Testis (tissue), 3 donors: Measurements from ENCODE around the gene CHRNB4. TPM values are rescaled to one million over a fixed set of nuclear protein-coding genes. Genes with fewer than 3 reads are reported as not detected.

Experiments
- DNase-seq: peaks from one replicate; pipeline ENCODE4 v3.0.0-alpha.2; 2019
- H3K27ac ChIP-seq, 2 donors: fragments of 200-600 bp; sonication (generic); one replicate each; pipeline ENCODE4 v1.5.1; 2019
- H3K27me3 ChIP-seq: fragments of 200-600 bp; sonication (generic); one replicate; pipeline ENCODE4 v1.5.1; 2019
- H3K36me3 ChIP-seq: fragments of 200-600 bp; sonication (generic); one replicate; pipeline ENCODE4 v1.5.1; 2017; ENCODE audit warnings: low read depth; ENCODE audit errors: missing control alignments
- H3K4me1 ChIP-seq: fragments of 200-600 bp; sonication (generic); one replicate; pipeline ENCODE4 v1.5.1; 2019
- H3K4me3 ChIP-seq, 2 donors: fragments of 200-600 bp; sonication (generic); one replicate each; pipeline ENCODE4 v1.5.1; 2017 to 2019
- H3K9me3 ChIP-seq: fragments of 200-600 bp; sonication (generic); one replicate; pipeline ENCODE4 v1.5.1; 2017
- CTCF ChIP-seq, 3 experiments: fragments of 450-650 bp in 2 of 3; fragments of 200-600 bp in 1 of 3; sonication (generic) in 1 of 3; IDR thresholded peaks; one replicate each; pipeline ENCODE4 v1.5.1; 2016 to 2019; ENCODE audit warnings: antibody characterized with exemption in 3 of 3, mild to moderate bottlenecking in 2 of 3, moderate library complexity in 1 of 3
- POLR2A ChIP-seq: fragments of 450-650 bp; IDR thresholded peaks from one replicate; pipeline ENCODE4 v1.6.1; 2017; ENCODE audit warnings: antibody characterized with exemption, mild to moderate bottlenecking, moderate library complexity
- WGBS, 2 donors: methylation state at CpG; one replicate each; pipeline ENCODE4 v1.1.5; 2018; 5-methylcytosine and 5-hydroxymethylcytosine counted together
- intact Hi-C: fragments of 100-400 bp; cut with DNase I; formaldehyde crosslinking; loops from one replicate; pipeline ENCODE4 v1.15.1; 2023; ENCODE audit warnings: low total_unique reads
- polyA plus RNA-seq: library from polyadenylated mRNA; stranded (reverse); fragments of 350-450 nt; fragmentation: Illumina TruSeq; extraction: RNeasy Lipid Tissue Mini Kit (QIAGEN cat#74804); gene quantifications from one replicate; pipeline ENCODE4 v1.2.3, GENCODE V29; 2014; ENCODE audit warnings: low read depth, low replicate concordance; ENCODE audit not compliant: insufficient read depth
- total RNA-seq, 2 donors: library from RNA; depleted of rRNA; stranded (reverse); fragments of >200 nt; gene quantifications; one replicate each; pipeline ENCODE4 v1.2.3, GENCODE V29; 2016

CHRNB4 gene
- total and polyA plus RNA-seq, 3 donors from 2014 or later, result 7.4 to 13.1 (median 8.0) TPM

- H3K27ac ChIP-seq, result no peak overlapping the region
- DNase-seq, result no peak
- no peaks in the 10 kb centered on the region for H3K27me3 ChIP-seq
- no peak for TF ChIP-seq CTCF (IDR thresholded peaks at IDR 0.05)
- TF ChIP-seq POLR2A, result no peak
- intact Hi-C loops, result no loop called here
- no peaks in the 10 kb centered on the region for H3K9me3 ChIP-seq
- H3K4me3 ChIP-seq, result no peak overlapping the region
- peaks cover 4% of the 10 kb centered on the region for H3K4me1 ChIP-seq
- no peaks in the 10 kb centered on the region for H3K36me3 ChIP-seq
- 72 to 80% methylated on average over 7 to 8 of the region's 8 CpGs for WGBS, 2 donors
Observed at GRCh38 chr15:78618064-78618463, 22.9 kb downstream of the CHRNB4 start.

- Histone ChIP-seq H3K27me3 (no peaks in the 10 kb centered on the region), H3K27ac (no peak overlapping the region), H3K36me3 (no peaks in the 10 kb centered on the region), H3K4me1 (peaks cover 4% of the 10 kb centered on the region), H3K9me3 (no peaks in the 10 kb centered on the region), H3K4me3 (no peak overlapping the region)
- no peak for TF ChIP-seq CTCF (IDR thresholded peaks at IDR 0.05)
- TF ChIP-seq POLR2A, result no peak
- no peak for DNase-seq
- intact Hi-C loops, result no loop called here
- 73 to 80% methylated on average over 1 to 5 of the region's 5 CpGs for WGBS, 2 donors
Observed at GRCh38 chr15:78617516-78617915, 23.5 kb downstream of the CHRNB4 start.

GRCh38 chr15:78617076-78617475 is 23.9 kb downstream of the CHRNB4 start:
- intact Hi-C loops, result no loop called here
- H3K4me1 ChIP-seq, result peaks cover 4% of the 10 kb centered on the region
- H3K27ac ChIP-seq, result no peak overlapping the region
- H3K27me3 ChIP-seq, result no peaks in the 10 kb centered on the region
- no peaks in the 10 kb centered on the region for H3K36me3 ChIP-seq
- no peak for TF ChIP-seq CTCF (IDR thresholded peaks at IDR 0.05)
- 64 to 85% methylated on average over 7 of the region's 7 CpGs for WGBS, 2 donors
- no peak overlapping the region for H3K4me3 ChIP-seq
- no peak for DNase-seq
- no peaks in the 10 kb centered on the region for H3K9me3 ChIP-seq

- WGBS, 2 donors, result 88 to 89% methylated on average over 2 of the region's 2 CpGs
- H3K27ac ChIP-seq, result no peak overlapping the region
- H3K9me3 ChIP-seq, result no peaks in the 10 kb centered on the region
- H3K4me1 ChIP-seq, result peaks cover 4% of the 10 kb centered on the region
- no peak overlapping the region for H3K4me3 ChIP-seq
- DNase-seq, result no peak
- no peaks in the 10 kb centered on the region for H3K27me3 ChIP-seq
- no peaks in the 10 kb centered on the region for H3K36me3 ChIP-seq
- intact Hi-C loops, result no loop called here
- TF ChIP-seq POLR2A (no peak), CTCF (IDR thresholded peaks at IDR 0.05) (no peak)
Observed at GRCh38 chr15:78616506-78616905, 24.5 kb downstream of the CHRNB4 start.

GRCh38 chr15:78615151-78615589 is 25.8 kb downstream of the CHRNB4 start:
- 47 to 94% methylated on average over 3 of the region's 3 CpGs for WGBS, 2 donors
- Histone ChIP-seq H3K36me3 (no peaks in the 10 kb centered on the region), H3K27ac (no peak overlapping the region), H3K4me3 (no peak overlapping the region), H3K9me3 (no peaks in the 10 kb centered on the region), H3K4me1 (peaks cover 4% of the 10 kb centered on the region), H3K27me3 (no peaks in the 10 kb centered on the region)
- DNase-seq, result no peak
- intact Hi-C loops, result no loop called here
- TF ChIP-seq POLR2A, result no peak
- TF ChIP-seq CTCF (IDR thresholded peaks at IDR 0.05), result no peak
